MG63 (cell line): ENCODE measurements around the gene ACACB. TPM values are rescaled to one million over a fixed set of nuclear protein-coding genes. Genes with fewer than 3 reads are reported as not detected.
"Not testable (repeated sequence)": the region's sequence is repeated elsewhere in the genome, so short reads cannot be mapped to it uniquely, and the experiment has no call there.

Source experiments
- DNase-seq: peaks from one replicate; pipeline ENCODE4 v3.0.0-alpha.2; 2020
- H3K27me3 ChIP-seq: fragments of 250-450 bp; sonication (Bioruptor Pico); 2 replicates; pipeline ENCODE4 v1.5.1; 2020; ENCODE audit warnings: mild to moderate bottlenecking, moderate library complexity
- H3K36me3 ChIP-seq: fragments of 250-450 bp; sonication (Bioruptor Pico); 2 replicates; pipeline ENCODE4 v1.5.1; 2020; ENCODE audit warnings: mild to moderate bottlenecking, moderate library complexity
- H3K4me3 ChIP-seq: fragments of 250-450 bp; sonication (Bioruptor Pico); 2 replicates; pipeline ENCODE4 v1.5.1; 2020; ENCODE audit warnings: mild to moderate bottlenecking, moderate library complexity
- H3K9me3 ChIP-seq: fragments of 250-450 bp; sonication (Bioruptor Pico); 2 replicates; pipeline ENCODE4 v1.5.1; 2020; ENCODE audit warnings: mild to moderate bottlenecking, moderate library complexity
- total RNA-seq: library from RNA; depleted of rRNA; stranded (reverse); fragments of >200 nt; shearing (Covaris generic); gene quantifications from 2 replicates; pipeline ENCODE4 v1.2.3, GENCODE V29; 2014; ENCODE audit warnings: low replicate concordance

The ACACB gene
- total RNA-seq, 1 experiment from 2014 or later: 2.9 TPM

- peak; percentile 78 for DNase-seq
Measured at GRCh38 chr12:109154451-109155438, 38.4 kb downstream of the ACACB start.

GRCh38 chr12:109156036-109156435 lies 39.6 kb downstream of the ACACB start:
- DNase-seq: no peak
- no peak overlapping the region for H3K4me3 ChIP-seq
- no peaks in the 10 kb centered on the region for H3K9me3 ChIP-seq
- H3K36me3 ChIP-seq: no peaks in the 10 kb centered on the region
- no peaks in the 10 kb centered on the region for H3K27me3 ChIP-seq

More at GRCh38 chr12:109154451-109155438, 38.4 kb downstream of the ACACB start:
- no peaks in the 10 kb centered on the region for H3K27me3 ChIP-seq
- H3K9me3 ChIP-seq: no peaks in the 10 kb centered on the region
- H3K36me3 ChIP-seq: no peaks in the 10 kb centered on the region
- H3K4me3 ChIP-seq: peak overlapping the region; percentile 65

- no peaks in the 10 kb centered on the region for H3K27me3 ChIP-seq
- no peaks in the 10 kb centered on the region for H3K36me3 ChIP-seq
- no peak for DNase-seq
- no peaks in the 10 kb centered on the region for H3K9me3 ChIP-seq
- no peak overlapping the region for H3K4me3 ChIP-seq
Measured at GRCh38 chr12:109156586-109156985, 40.2 kb downstream of the ACACB start.

GRCh38 chr12:109157986-109158385 lies 41.6 kb downstream of the ACACB start:
- no peaks in the 10 kb centered on the region for H3K36me3 ChIP-seq
- no peak for DNase-seq

GRCh38 chr12:109160433-109160832 lies 44.0 kb downstream of the ACACB start:
- H3K9me3 ChIP-seq: no peaks in the 10 kb centered on the region
- H3K36me3 ChIP-seq: no peaks in the 10 kb centered on the region
- no peak overlapping the region for H3K4me3 ChIP-seq
- H3K27me3 ChIP-seq: no peaks in the 10 kb centered on the region
- DNase-seq: no peak

More at GRCh38 chr12:109157986-109158385, 41.6 kb downstream of the ACACB start:
- Histone ChIP-seq H3K4me3 (no peak overlapping the region), H3K9me3 (no peaks in the 10 kb centered on the region), H3K27me3 (no peaks in the 10 kb centered on the region)

- no peak overlapping the region for H3K4me3 ChIP-seq
- no peak for DNase-seq
- H3K27me3 ChIP-seq: no peaks in the 10 kb centered on the region
- H3K9me3 ChIP-seq: no peaks in the 10 kb centered on the region
- no peaks in the 10 kb centered on the region for H3K36me3 ChIP-seq
Measured at GRCh38 chr12:109160873-109161272, 44.5 kb downstream of the ACACB start.

- Histone ChIP-seq H3K36me3 (no peaks in the 10 kb centered on the region), H3K27me3 (no peaks in the 10 kb centered on the region), H3K9me3 (no peaks in the 10 kb centered on the region), H3K4me3 (no peak overlapping the region)
- DNase-seq: no peak
Measured at GRCh38 chr12:109162551-109162950, 46.2 kb downstream of the ACACB start.

- H3K4me3 ChIP-seq: no peak overlapping the region
- H3K27me3 ChIP-seq: no peaks in the 10 kb centered on the region
- H3K9me3 ChIP-seq: no peaks in the 10 kb centered on the region
- DNase-seq: no peak
- H3K36me3 ChIP-seq: no peaks in the 10 kb centered on the region
Measured at GRCh38 chr12:109163167-109163566, 46.8 kb downstream of the ACACB start.

GRCh38 chr12:109165599-109165998 lies 49.2 kb downstream of the ACACB start:
- Histone ChIP-seq H3K9me3 (no peaks in the 10 kb centered on the region), H3K27me3 (no peaks in the 10 kb centered on the region), H3K4me3 (no peak overlapping the region), H3K36me3 (no peaks in the 10 kb centered on the region)
- DNase-seq: no peak

GRCh38 chr12:109166371-109166770 lies 50.0 kb downstream of the ACACB start:
- Histone ChIP-seq H3K9me3 (no peaks in the 10 kb centered on the region), H3K4me3 (no peak overlapping the region), H3K27me3 (no peaks in the 10 kb centered on the region), H3K36me3 (no peaks in the 10 kb centered on the region)
- DNase-seq: no peak

- Histone ChIP-seq H3K4me3 (no peak overlapping the region), H3K27me3 (no peaks in the 10 kb centered on the region), H3K9me3 (no peaks in the 10 kb centered on the region), H3K36me3 (no peaks in the 10 kb centered on the region)
- no peak for DNase-seq
Measured at GRCh38 chr12:109167781-109168180, 51.4 kb downstream of the ACACB start.

GRCh38 chr12:109169262-109169661 lies 52.9 kb downstream of the ACACB start:
- H3K27me3 ChIP-seq: no peaks in the 10 kb centered on the region
- DNase-seq: no peak
- no peaks in the 10 kb centered on the region for H3K36me3 ChIP-seq
- H3K9me3 ChIP-seq: no peaks in the 10 kb centered on the region
- no peak overlapping the region for H3K4me3 ChIP-seq

GRCh38 chr12:109169686-109170085 lies 53.3 kb downstream of the ACACB start:
- H3K4me3 ChIP-seq: no peak overlapping the region
- H3K9me3 ChIP-seq: no peaks in the 10 kb centered on the region
- H3K27me3 ChIP-seq: no peaks in the 10 kb centered on the region
- DNase-seq: no peak
- H3K36me3 ChIP-seq: no peaks in the 10 kb centered on the region

GRCh38 chr12:109170324-109170723 lies 53.9 kb downstream of the ACACB start:
- no peak for DNase-seq
- no peaks in the 10 kb centered on the region for H3K36me3 ChIP-seq
- H3K4me3 ChIP-seq: no peak overlapping the region
- no peaks in the 10 kb centered on the region for H3K9me3 ChIP-seq
- no peaks in the 10 kb centered on the region for H3K27me3 ChIP-seq

GRCh38 chr12:109172787-109173186 lies 56.4 kb downstream of the ACACB start:
- not testable (repeated sequence) for H3K9me3 ChIP-seq, H3K27me3 ChIP-seq, H3K4me3 ChIP-seq, DNase-seq, H3K36me3 ChIP-seq

GRCh38 chr12:109173443-109174240 lies 57.3 kb downstream of the ACACB start:
- H3K4me3 ChIP-seq: no peak overlapping the region
- H3K9me3 ChIP-seq: no peaks in the 10 kb centered on the region
- no peak for DNase-seq
- no peaks in the 10 kb centered on the region for H3K27me3 ChIP-seq
- H3K36me3 ChIP-seq: no peaks in the 10 kb centered on the region

- no peak overlapping the region for H3K4me3 ChIP-seq
- no peaks in the 10 kb centered on the region for H3K9me3 ChIP-seq
- no peak for DNase-seq
- no peaks in the 10 kb centered on the region for H3K27me3 ChIP-seq
- H3K36me3 ChIP-seq: no peaks in the 10 kb centered on the region
Measured at GRCh38 chr12:109174468-109174867, 58.1 kb downstream of the ACACB start.
